ENCODE data around the gene LRP1.

LRP1 gene

GRCh38 chr12:57127726-57128518 lies at the start of gene LRP1:
TSS of gene LRP1 (plus strand) at chr12:57128483. CDS start at chr12:57128965, 482 bp downstream.
- TF ChIP-seq ZFX (IDR thresholded peaks at IDR 0.05; ENCODE audit: borderline replicate concordance), result no peak
- no peak for TF ChIP-seq CTCF (IDR thresholded peaks at IDR 0.05)
- peak within 1 kb of the TSS; percentile 75 for H3K27ac ChIP-seq

GRCh38 chr12:57078519-57079404 lies 49.5 kb upstream of the LRP1 start, which contains the start of gene NEMP1:
TSS of gene NEMP1 (minus strand) at chr12:57078791. CDS start at chr12:57078745, 46 bp downstream.
- TF ChIP-seq ZFX (IDR thresholded peaks at IDR 0.05; ENCODE audit: borderline replicate concordance) (no peak), CTCF (IDR thresholded peaks at IDR 0.05) (no peak)
- H3K27ac ChIP-seq, result peak within 1 kb of the TSS; percentile 87

- H3K27ac ChIP-seq, result peak overlapping the region; percentile 87
- TF ChIP-seq ZFX (IDR thresholded peaks at IDR 0.05; ENCODE audit: borderline replicate concordance) (no peak), CTCF (IDR thresholded peaks at IDR 0.05) (no peak)
Observed at GRCh38 chr12:57079821-57080220, 48.5 kb upstream of the LRP1 start.

GRCh38 chr12:57080855-57081254 lies 47.4 kb upstream of the LRP1 start:
- no peak overlapping the region for H3K27ac ChIP-seq
- TF ChIP-seq CTCF (IDR thresholded peaks at IDR 0.05) (no peak), ZFX (IDR thresholded peaks at IDR 0.05; ENCODE audit: borderline replicate concordance) (no peak)

GRCh38 chr12:57085999-57086492 lies 42.2 kb upstream of the LRP1 start:
- TF ChIP-seq ZFX (IDR thresholded peaks at IDR 0.05; ENCODE audit: borderline replicate concordance), result no peak
- TF ChIP-seq CTCF (IDR thresholded peaks at IDR 0.05), result no peak
- H3K27ac ChIP-seq, result no peak overlapping the region; the same call in 1 of the 2 replicates

GRCh38 chr12:57086493-57087009 lies 41.7 kb upstream of the LRP1 start:
- no peak overlapping the region; the same call in 1 of the 2 replicates for H3K27ac ChIP-seq
- TF ChIP-seq CTCF (IDR thresholded peaks at IDR 0.05) (peak; percentile 16; the same call in 1 of the 2 replicates), ZFX (IDR thresholded peaks at IDR 0.05; ENCODE audit: borderline replicate concordance) (no peak)

Data from 22Rv1 (cell line).